Cerebellar nuclear complex (tissue), 1 donor: ENCODE data around the gene CABLES2.

Experiments
- DNase-seq, 2 experiments: peaks; one replicate each; lab custom pipeline; 2025; lab: John Stamatoyannopoulos, UW

CABLES2 gene

GRCh38 chr20:62359491-62360121 is 47.5 kb downstream of the CABLES2 start:
- no peak for DNase-seq

DNA sequence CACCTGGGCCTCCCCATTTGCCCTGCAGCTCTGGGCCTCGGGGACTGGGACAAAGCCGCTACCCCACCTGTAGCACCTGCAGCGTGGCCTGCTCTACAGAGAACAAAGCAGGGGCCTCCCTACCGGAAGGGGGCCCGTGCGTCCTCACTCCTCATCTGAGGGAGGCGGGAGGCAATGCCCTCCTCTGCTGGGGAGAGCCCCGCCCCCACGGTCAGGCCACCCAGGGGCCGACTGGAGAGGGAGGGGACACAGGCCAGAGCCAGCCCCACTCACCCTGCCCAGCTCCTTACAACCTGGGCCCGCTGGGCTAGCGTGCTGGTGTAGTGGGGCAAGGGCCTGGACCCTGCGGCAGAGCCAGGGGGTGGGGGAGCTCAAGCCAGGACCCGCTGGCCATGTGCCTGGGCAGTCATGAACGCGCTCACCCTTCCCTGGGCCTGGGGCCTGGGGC is 48.0 kb downstream of the CABLES2 start:
- no peak for DNase-seq

- no peak for DNase-seq
Observed at GRCh38 chr20:62358171-62359042, 48.7 kb downstream of the CABLES2 start.

GRCh38 chr20:62357681-62358080 is 49.4 kb downstream of the CABLES2 start:
- DNase-seq, result no peak

GRCh38 chr20:62357187-62357667 is 49.9 kb downstream of the CABLES2 start:
- DNase-seq, result no peak

DNA sequence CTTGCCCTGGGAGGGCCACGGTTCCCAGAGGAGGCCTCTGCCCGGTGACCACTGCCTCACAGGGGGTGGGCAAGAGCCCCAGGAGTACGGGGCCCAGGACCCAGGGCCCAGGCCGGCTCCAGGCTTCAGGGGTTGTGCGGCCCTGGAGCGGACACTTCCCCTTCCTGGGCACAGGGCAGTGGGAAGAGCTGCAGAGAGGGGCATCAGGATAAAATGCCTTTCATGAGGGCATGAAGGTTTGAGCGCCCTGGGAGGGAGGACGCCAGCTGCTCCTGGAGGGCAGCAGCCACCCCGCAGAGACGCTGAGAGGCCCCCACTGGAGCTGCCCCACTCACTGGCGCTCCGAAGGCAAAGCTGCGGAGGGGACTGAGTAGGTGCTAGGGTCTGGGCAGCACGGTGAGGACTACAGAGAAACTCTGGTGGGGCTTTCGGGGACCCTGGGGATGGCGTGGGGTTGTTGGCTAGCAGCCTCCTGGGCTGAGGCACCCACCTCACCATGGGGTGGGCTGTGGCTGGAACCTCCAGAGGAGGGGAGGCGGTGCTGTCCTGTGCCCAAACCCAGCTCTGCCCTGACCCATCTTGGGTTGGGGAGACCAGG is 50.4 kb downstream of the CABLES2 start:
- no peak for DNase-seq

GRCh38 chr20:62355878-62356588 is 51.1 kb downstream of the CABLES2 start:
- no peak for DNase-seq

DNA sequence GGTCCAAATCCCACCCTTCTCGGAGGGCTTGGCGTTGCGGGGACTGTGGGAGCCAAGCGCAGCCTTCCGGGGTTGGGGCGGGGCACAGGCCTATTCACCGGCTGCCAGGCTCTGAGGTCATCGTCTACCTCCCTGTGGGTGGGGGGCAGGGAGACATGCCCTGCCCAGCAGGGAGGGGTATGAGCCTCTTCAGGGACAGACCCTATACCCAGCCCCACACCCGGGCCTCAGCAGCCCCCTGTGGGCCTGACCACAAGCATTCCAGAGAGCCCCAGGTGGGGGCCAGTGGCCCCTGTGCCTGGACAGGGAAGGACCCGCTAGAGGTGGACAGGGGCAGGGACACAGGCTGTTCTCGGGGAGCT is 51.6 kb downstream of the CABLES2 start:
- DNase-seq, result no peak

DNA sequence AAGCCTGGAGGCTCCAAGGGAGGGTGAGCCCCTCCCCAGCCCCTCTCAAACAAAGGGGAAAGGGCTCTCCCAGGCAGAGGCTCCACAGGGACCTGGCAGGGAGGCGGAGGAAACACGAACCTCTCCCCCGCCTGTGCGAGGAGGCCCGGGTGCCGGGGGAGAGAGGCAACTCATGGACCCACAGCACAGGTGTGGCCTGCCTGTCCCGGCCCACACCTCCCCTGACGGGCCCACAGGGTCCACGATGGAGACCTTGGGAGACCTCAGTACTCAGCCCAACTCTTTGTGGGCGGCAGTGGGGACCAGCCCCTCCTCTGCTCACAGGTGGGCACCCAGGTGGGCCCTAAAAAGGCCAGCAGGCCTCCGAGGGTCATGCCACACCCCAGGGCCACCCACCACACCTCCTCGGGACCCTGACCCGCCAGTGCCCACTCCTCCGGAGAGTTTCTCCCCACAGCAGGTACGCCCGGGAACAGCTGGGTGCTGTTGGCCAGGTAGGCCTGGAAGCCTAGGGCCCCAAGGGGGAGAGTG is 52.2 kb downstream of the CABLES2 start:
- no peak for DNase-seq

GRCh38 chr20:62354031-62354808 is 52.9 kb downstream of the CABLES2 start:
- DNase-seq, result no peak

DNA sequence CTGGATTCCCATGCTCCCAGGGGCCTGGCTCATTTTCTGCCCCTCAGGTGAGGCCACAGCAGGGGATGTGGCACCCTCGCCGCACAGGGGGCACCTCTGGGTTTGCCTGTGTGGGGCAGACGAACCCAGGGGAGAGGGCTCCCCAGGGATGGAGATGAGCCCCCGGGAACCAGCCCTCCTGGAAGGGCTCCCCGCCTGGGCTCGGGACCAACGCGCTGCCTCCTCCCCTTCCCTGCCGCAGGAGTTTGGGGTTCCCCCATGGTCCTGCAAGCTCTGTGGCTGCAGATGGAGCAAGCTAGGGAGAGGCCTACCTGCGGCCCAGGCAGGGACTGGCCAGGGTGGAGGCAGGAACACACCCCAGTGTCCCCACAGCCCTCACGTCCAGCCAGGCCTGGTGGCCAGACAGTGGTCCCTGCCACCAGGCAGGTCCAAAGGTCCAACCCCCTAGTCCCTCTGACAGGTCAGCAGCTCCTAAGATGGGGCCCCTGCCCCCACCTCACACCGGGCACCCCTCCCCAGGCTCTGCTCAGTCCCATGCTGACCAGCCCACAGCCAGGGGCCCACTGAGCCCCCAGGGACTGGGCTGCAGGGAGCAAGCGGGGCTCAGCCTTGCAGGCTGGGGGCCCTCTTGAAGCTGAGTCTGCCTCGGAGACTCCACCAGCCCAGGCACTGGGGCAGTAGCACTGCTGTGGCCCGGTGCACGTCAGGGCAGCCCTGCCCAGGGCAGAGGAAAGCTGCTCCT is 53.6 kb downstream of the CABLES2 start:
- no peak for DNase-seq

DNA sequence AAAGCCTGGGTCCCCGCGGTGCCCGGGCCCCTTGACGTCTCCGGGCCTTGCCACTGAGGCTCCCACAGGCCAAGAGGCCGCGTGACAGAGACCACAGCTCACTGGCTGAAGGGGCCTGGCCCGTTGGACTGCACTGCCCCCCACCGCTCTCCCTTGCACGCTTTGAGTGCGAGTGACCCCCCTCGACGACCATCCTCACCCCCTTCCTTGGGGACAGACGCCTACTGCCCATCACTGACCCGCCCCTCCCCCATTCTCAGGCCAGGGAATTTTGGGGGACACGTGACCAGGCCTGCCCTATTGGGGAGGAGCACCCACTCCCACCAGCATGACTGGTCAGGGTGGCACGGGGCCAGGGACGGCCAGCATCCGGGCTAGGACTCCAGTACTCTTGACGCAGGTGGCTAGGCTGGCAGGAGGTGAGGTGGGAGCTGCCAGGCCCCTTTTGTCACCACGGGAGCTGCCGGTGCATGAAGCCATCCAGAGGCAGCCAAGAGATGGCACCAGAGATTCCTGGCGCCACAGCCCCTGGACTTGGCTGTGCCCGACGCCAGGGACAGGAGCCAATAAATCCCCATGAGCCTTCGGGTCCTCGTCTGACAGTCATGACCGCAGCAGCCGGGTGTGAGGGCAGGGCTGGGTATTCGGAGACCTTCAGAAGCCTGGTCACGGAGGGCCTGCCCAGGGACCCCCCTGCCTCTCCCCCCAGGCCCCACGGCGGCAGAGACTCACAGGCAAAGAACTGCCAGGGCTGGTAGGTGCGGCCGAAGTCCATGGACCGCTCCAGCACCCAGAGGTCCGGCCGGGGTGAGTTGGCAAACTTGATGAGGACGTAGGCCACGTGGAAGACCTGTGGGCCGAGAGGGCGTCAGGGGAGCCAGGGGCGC is 54.4 kb downstream of the CABLES2 start:
- DNase-seq, result peak; percentile 82 to 97

- DNase-seq, result no peak
Observed at GRCh38 chr20:62351469-62352401, 55.4 kb downstream of the CABLES2 start.

- no peak for DNase-seq
Observed at GRCh38 chr20:62350629-62351422, 56.3 kb downstream of the CABLES2 start.

- DNase-seq, result no peak
Observed at GRCh38 chr20:62350098-62350628, 56.9 kb downstream of the CABLES2 start.

GRCh38 chr20:62349556-62350097 is 57.5 kb downstream of the CABLES2 start:
- DNase-seq, result no peak

DNA sequence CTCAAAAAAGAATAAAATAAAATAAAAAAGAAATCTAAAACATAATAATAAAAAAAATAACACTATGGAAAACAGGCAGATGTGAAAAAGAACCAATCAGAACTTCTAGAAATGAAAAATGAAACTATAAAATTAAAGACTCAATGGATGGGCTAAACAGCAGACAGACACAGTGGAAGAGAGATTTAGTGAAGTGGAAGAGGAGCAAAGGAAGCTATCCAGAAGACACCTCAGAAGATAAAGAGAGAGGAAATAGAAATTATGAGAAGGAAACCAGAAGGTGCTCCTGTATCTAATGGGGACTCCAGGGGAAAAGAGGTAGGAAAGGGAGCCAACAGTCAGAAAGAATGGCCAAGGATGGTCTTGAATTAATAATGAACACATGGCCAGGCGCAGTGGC is 58.5 kb downstream of the CABLES2 start:
- DNase-seq, result no peak
